Adrenal gland (tissue), 12 donors: Measurements from ENCODE around the gene C10orf143. TPM values are rescaled to one million over a fixed set of nuclear protein-coding genes. Genes with fewer than 3 reads are reported as not detected.

Experiments
- DNase-seq, 7 donors: peaks; one replicate each; pipeline ENCODE4 v3.0.0-alpha.2; 2019 to 2020
- H3K27ac ChIP-seq, 5 donors: fragments of 200-600 bp; sonication (generic) in 4 of 5; 1 replicate in 3 of 5; 2 replicates in 2 of 5; pipeline versions ENCODE4 v1.5.1 to v1.8.0; 2016 to 2020; ENCODE audit warnings: mild to moderate bottlenecking in 1 of 5
- H3K27me3 ChIP-seq: fragments of 200-600 bp; 2 replicates; pipeline ENCODE4 v1.8.0; 2021
- H3K36me3 ChIP-seq, 2 donors: fragments of 200-600 bp; replicated peaks in 1 of 2; 1 replicate in 1 of 2; 2 replicates in 1 of 2; pipeline versions ENCODE4 v1.5.1 to v1.8.0; 2018 to 2022
- H3K4me1 ChIP-seq, 2 donors: fragments of 200-600 bp; replicated peaks in 1 of 2; 1 replicate in 1 of 2; 2 replicates in 1 of 2; pipeline versions ENCODE4 v1.5.1 to v1.8.0; 2018 to 2021
- H3K4me3 ChIP-seq, 4 donors: fragments of 200-600 bp; sonication (generic) in 3 of 4; one replicate each; pipeline ENCODE4 v1.5.1; 2016 to 2018
- H3K9me3 ChIP-seq, 3 donors: fragments of 200-600 bp; sonication (generic) in 1 of 3; replicated peaks in 1 of 3; 1 replicate in 2 of 3; 2 replicates in 1 of 3; pipeline versions ENCODE4 v1.5.1 to v1.8.0; 2016 to 2021
- POLR2A ChIP-seq, 2 donors: fragments of 450-650 bp; IDR thresholded peaks; one replicate each; pipeline ENCODE4 v1.6.1; 2017; ENCODE audit warnings: antibody characterized with exemption in 2 of 2, mild to moderate bottlenecking in 2 of 2, moderate library complexity in 1 of 2
- WGBS, 4 donors: extraction: QIAGEN DNeasy Blood & Tissue Kit in 2 of 4; methylation state at CpG; one replicate each; pipeline versions ENCODE4 v1.1.5 to v1.1.7; 2013 to 2017; 5-methylcytosine and 5-hydroxymethylcytosine counted together
- intact Hi-C, 2 donors: fragments of 100-400 bp; cut with DNase I; formaldehyde crosslinking; loops; one replicate each; pipeline versions ENCODE4 v1.14.1 to v1.15.0; 2022 to 2023
- polyA plus RNA-seq, 3 donors: library from polyadenylated mRNA; stranded (reverse); fragments of 200-250 nt in 2 of 3; fragments of 350-450 nt in 1 of 3; fragmentation: Illumina TruSeq in 1 of 3; extraction: RNeasy Lipid Tissue Mini Kit (QIAGEN cat#74804) in 1 of 3; gene quantifications; one replicate each; pipeline ENCODE4 v1.2.3, GENCODE V29; 2013 to 2014
- total RNA-seq, 9 donors: library from RNA; depleted of rRNA in 4 of 9; stranded (reverse); fragments of >200 nt in 4 of 9; fragments of 120-200 nt in 1 of 9; fragmentation: NEBNext Ultra II Directional in 1 of 9; extraction: Animal tissue kit (Norgen Biotek cat#: 25700) in 1 of 9; gene quantifications; one replicate each; pipeline versions ENCODE4 v1.1.0 to v1.2.4, GENCODE V29; 2013 to 2023
- TF ChIP-seq, protein P1 (sequence below), 6 experiments: fragments of 450-650 bp in 4 of 6; fragments of 200-600 bp in 2 of 6; sonication (generic) in 1 of 6; IDR thresholded peaks; 1 replicate in 5 of 6; 2 replicates in 1 of 6; pipeline versions ENCODE4 v1.5.1 to v1.8.0; 2016 to 2021; ENCODE audit warnings: antibody characterized with exemption in 6 of 6, mild to moderate bottlenecking in 2 of 6, moderate library complexity in 1 of 6
- donor health status: healthy with polysubstance abuse.
- donor health status: Bipolar disorder and iron deficiency.
- donor health status: DM: yes; HTN: yes; CAD: no.
- donor health status: DM: no; HTN: no; CAD: no.
- donor health status: DM: no; HTN: no; CAD: no.
- donor health status: DM: yes; HTN: yes; CAD: no.

Gene C10orf143
- total and polyA plus RNA-seq, 12 donors = 0.85 to 19.3 (median 5.2) TPM

DNA sequence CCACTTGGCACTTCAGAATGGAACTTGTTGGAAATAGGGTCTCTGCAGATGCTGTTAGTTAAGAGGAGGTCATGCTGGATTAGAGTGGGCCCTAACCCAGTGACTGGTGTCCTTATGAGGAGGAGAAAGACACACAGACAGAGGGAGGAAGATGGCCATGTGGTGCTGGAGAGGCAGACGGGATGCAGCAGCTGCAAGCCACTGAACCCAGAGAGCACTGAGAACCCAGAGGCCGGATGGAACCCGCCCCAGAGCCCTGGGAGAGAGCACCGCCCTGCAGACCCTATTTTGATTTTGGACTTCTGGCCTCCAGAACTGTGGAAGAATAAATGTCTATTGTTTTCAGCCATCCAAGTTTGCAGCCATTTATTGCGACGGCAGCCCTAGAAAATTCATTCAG lies 88.5 kb downstream of the C10orf143 start:
- no peaks in the 10 kb centered on the region for H3K36me3 ChIP-seq
- DNase-seq = peak in 1 of 7 donors; percentile 4
- TF ChIP-seq, protein P1, sequence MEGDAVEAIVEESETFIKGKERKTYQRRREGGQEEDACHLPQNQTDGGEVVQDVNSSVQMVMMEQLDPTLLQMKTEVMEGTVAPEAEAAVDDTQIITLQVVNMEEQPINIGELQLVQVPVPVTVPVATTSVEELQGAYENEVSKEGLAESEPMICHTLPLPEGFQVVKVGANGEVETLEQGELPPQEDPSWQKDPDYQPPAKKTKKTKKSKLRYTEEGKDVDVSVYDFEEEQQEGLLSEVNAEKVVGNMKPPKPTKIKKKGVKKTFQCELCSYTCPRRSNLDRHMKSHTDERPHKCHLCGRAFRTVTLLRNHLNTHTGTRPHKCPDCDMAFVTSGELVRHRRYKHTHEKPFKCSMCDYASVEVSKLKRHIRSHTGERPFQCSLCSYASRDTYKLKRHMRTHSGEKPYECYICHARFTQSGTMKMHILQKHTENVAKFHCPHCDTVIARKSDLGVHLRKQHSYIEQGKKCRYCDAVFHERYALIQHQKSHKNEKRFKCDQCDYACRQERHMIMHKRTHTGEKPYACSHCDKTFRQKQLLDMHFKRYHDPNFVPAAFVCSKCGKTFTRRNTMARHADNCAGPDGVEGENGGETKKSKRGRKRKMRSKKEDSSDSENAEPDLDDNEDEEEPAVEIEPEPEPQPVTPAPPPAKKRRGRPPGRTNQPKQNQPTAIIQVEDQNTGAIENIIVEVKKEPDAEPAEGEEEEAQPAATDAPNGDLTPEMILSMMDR (IDR thresholded peaks at IDR 0.05) = no peak
- no peak for TF ChIP-seq POLR2A (IDR thresholded peaks at IDR 0.05)
- H3K27ac ChIP-seq = no peak overlapping the region
- H3K27me3 ChIP-seq = no peaks in the 10 kb centered on the region
- H3K4me1 ChIP-seq = no peaks in the 10 kb centered on the region
- 67 to 80% (median 77%) methylated on average over 6 of the region's 6 CpGs for WGBS, 4 donors
- no peak overlapping the region for H3K4me3 ChIP-seq
- no peaks in the 10 kb centered on the region for H3K9me3 ChIP-seq
- intact Hi-C loops = no loop called here

DNA sequence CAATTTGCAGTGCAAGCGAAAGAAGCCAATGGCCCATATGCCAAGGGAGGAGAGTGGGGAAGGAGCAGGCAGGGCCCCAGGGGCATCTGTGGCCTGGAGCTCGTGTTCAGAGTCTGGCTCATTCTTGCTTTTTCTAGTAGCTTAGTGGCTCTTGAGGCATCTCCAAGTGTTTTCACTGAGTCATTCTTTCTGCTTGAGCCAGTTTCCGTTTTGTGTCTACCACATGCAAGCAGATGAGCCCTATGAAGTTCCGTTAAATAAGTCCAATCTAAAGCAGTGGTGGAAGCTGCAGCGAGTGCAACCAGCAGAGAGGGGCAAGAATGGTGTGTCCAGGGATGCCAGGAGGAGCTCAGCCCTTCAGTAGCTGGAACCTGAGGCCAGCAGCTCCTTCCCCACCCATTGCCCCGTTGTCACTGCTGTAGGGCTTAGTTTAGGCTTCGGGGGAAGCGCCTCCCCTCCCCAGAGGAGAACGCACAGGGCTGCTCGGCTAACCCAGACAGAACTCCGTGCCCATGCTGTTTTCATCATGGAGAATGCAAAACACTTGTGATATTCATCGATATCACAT lies 89.2 kb downstream of the C10orf143 start:
- no peak for TF ChIP-seq POLR2A (IDR thresholded peaks at IDR 0.05)
- TF ChIP-seq, protein P1 (IDR thresholded peaks at IDR 0.05) = no peak
- H3K4me1 ChIP-seq = no peaks in the 10 kb centered on the region
- H3K27me3 ChIP-seq = no peaks in the 10 kb centered on the region
- WGBS, 4 donors = 58 to 78% (median 74%) methylated on average over 8 to 12 of the region's 12 CpGs
- no peak overlapping the region for H3K27ac ChIP-seq
- H3K4me3 ChIP-seq = no peak overlapping the region
- intact Hi-C loops = no loop called here
- no peaks in the 10 kb centered on the region for H3K9me3 ChIP-seq
- peak in 1 of 7 donors; percentile 17 for DNase-seq
- H3K36me3 ChIP-seq = no peaks in the 10 kb centered on the region

DNA sequence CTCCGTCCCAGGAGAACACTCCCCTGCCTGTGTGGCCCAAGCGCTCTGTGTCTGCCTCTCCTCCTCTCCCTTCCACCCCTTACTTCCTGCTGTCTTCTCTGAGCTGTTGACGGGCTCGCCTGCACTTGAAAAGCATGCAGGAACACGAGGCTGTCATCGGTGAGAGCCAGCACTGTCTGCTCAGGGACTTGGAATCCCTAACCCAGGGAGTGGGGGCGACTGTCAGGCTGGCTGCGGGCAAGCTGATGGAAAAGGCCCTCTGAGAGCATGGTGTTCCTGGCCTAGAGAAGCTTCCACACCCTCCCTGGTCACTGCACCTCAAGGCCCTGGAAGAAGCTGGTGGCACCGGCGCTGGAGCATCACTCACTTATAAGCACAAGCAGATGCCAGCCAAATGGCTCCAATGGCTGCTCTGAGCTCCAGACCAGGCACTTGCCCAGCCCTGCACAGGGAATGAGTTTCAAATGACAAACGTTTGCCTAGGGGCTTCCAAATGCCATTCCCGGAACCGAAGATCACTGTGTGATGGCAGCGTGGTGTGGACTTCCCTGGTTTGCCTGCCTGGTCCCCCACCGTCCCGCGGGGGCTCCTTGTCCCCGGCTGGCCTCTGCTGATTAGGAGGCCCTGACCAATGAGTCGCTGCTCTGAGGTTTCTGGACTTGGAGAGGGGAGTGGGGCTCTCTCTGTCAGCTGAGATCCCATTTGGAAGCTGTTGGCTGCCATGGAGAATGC lies 89.8 kb downstream of the C10orf143 start:
- TF ChIP-seq, protein P1 (IDR thresholded peaks at IDR 0.05) = no peak
- no peak for TF ChIP-seq POLR2A (IDR thresholded peaks at IDR 0.05)
- no peak overlapping the region for H3K27ac ChIP-seq
- H3K9me3 ChIP-seq = no peaks in the 10 kb centered on the region
- no peak overlapping the region for H3K4me3 ChIP-seq
- no peaks in the 10 kb centered on the region for H3K36me3 ChIP-seq
- intact Hi-C loops = no loop called here
- no peaks in the 10 kb centered on the region for H3K4me1 ChIP-seq
- H3K27me3 ChIP-seq = no peaks in the 10 kb centered on the region
- DNase-seq = peak in 2 of 7 donors; percentile 4 to 25
- 56 to 69% (median 66%) methylated on average over 7 to 19 of the region's 19 CpGs for WGBS, 4 donors

DNA sequence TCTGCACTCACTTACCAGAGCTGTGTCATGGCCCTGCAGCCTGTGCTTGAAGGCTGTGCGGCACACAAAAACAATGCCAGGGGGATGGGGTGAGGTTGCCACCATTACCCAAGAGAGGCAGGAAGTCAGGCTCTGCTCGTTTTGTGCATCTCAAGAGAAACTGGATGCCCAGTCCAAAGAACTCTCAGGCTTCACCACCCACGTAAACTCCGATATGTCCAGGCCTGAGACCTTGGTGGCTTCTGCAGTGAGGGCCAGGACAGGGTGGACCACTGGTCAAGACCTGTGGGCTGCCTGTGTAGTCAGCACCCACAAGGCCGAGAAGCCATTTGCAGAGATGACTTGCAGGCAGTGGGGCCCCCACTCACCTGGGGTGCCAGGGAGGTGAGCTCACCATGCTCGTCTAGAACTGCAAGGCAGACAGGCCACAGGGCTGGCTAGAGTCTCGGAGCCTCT lies 91.9 kb downstream of the C10orf143 start:
- 80 to 91% (median 82%) methylated on average over 4 to 7 of the region's 7 CpGs for WGBS, 4 donors
- Histone ChIP-seq H3K27ac (no peak overlapping the region), H3K9me3 (no peaks in the 10 kb centered on the region), H3K27me3 (peaks cover 4% of the 10 kb centered on the region), H3K36me3 (no peaks in the 10 kb centered on the region), H3K4me3 (no peak overlapping the region), H3K4me1 (no peaks in the 10 kb centered on the region)
- peak in 1 of 7 donors; percentile 13 for DNase-seq
- intact Hi-C loops = no loop called here
- TF ChIP-seq POLR2A (IDR thresholded peaks at IDR 0.05) = no peak
- TF ChIP-seq, protein P1 (IDR thresholded peaks at IDR 0.05) = no peak
